Lung (tissue), 12 donors: ENCODE measurements around the gene PRKCA. TPM values are rescaled to one million over a fixed set of nuclear protein-coding genes. Genes with fewer than 3 reads are reported as not detected.
A peak's percentile ranks its signal among the peaks of the same experiment; 100 is the strongest.

Experiments
- ATAC-seq: fragments of 200-7000 bp; cut with Tn5 transposase; one replicate; pipeline ENCODE4 v1.9.1; 2020; ENCODE audit warnings: moderate number of reproducible peaks; ENCODE audit not compliant: insufficient read depth, low FRiP score
- DNase-seq, 3 donors: peaks; one replicate each; pipeline ENCODE4 v3.0.0-alpha.2; 2013 to 2017
- H3K27ac ChIP-seq, 2 donors: one replicate each; pipeline ENCODE4 v1.5.1; 2013; ENCODE audit warnings: mild to moderate bottlenecking in 2 of 2, moderate library complexity in 2 of 2, control low read depth in 1 of 2, inconsistent platforms in 1 of 2, low read depth in 1 of 2, low read length in 1 of 2
- H3K27me3 ChIP-seq, 3 donors: one replicate each; pipeline ENCODE4 v1.5.1; 2013; ENCODE audit warnings: low read length in 2 of 3; ENCODE audit not compliant: control insufficient read depth in 3 of 3, insufficient read depth in 3 of 3
- H3K36me3 ChIP-seq, 4 donors: one replicate each; pipeline ENCODE4 v1.5.1; 2013; ENCODE audit warnings: low read length in 4 of 4, mild to moderate bottlenecking in 1 of 4, moderate library complexity in 1 of 4; ENCODE audit not compliant: control insufficient read depth in 4 of 4, insufficient read depth in 4 of 4
- H3K4me1 ChIP-seq, 5 donors: one replicate each; pipeline ENCODE4 v1.5.1; 2013; ENCODE audit warnings: low read length in 5 of 5, mild to moderate bottlenecking in 2 of 5, moderate library complexity in 1 of 5; ENCODE audit not compliant: control insufficient read depth in 5 of 5, insufficient read depth in 5 of 5
- H3K4me3 ChIP-seq: one replicate; pipeline ENCODE4 v1.5.1; 2013; ENCODE audit warnings: mild to moderate bottlenecking, control low read depth, moderate library complexity
- H3K9ac ChIP-seq, 2 donors: one replicate each; pipeline ENCODE4 v1.5.1; 2013; ENCODE audit warnings: low read length in 2 of 2, control low read depth in 1 of 2; ENCODE audit not compliant: insufficient read depth in 1 of 2
- H3K9me3 ChIP-seq, 4 donors: one replicate each; pipeline ENCODE4 v1.5.1; 2013; ENCODE audit warnings: low read length in 3 of 4, mild to moderate bottlenecking in 1 of 4, moderate library complexity in 1 of 4; ENCODE audit not compliant: control insufficient read depth in 4 of 4, insufficient read depth in 3 of 4
- WGBS, 2 donors: extraction: QIAGEN DNeasy Blood & Tissue Kit; methylation state at CpG; one replicate each; pipeline ENCODE4 v1.1.7; 2013; 5-methylcytosine and 5-hydroxymethylcytosine counted together
- polyA plus RNA-seq, 2 donors: library from polyadenylated mRNA; stranded (reverse); fragments of 200-250 nt; gene quantifications; one replicate each; pipeline ENCODE4 v1.2.1, GENCODE V29; 2013
- total RNA-seq, 2 donors: library from RNA; depleted of rRNA in 1 of 2; stranded (reverse); fragments of >200 nt in 1 of 2; gene quantifications; one replicate each; pipeline ENCODE4 v1.2.1, GENCODE V29; 2014 to 2021
- TF ChIP-seq, protein P1 (sequence below): IDR thresholded peaks from 2 replicates; pipeline ENCODE4 v1.5.1; 2012; ENCODE audit warnings: mild to moderate bottlenecking; ENCODE audit errors: control extremely low read depth, extremely low read depth
- donor health status: control.
- donor health status: control.
- donor health status: Bipolar disorder and iron deficiency.
- donor health status: healthy.
- donor health status: DM: yes; HTN: yes; CAD: no.

PRKCA gene
- total and polyA plus RNA-seq, 4 donors = 3.4 to 34.8 (median 13.8) TPM

DNA sequence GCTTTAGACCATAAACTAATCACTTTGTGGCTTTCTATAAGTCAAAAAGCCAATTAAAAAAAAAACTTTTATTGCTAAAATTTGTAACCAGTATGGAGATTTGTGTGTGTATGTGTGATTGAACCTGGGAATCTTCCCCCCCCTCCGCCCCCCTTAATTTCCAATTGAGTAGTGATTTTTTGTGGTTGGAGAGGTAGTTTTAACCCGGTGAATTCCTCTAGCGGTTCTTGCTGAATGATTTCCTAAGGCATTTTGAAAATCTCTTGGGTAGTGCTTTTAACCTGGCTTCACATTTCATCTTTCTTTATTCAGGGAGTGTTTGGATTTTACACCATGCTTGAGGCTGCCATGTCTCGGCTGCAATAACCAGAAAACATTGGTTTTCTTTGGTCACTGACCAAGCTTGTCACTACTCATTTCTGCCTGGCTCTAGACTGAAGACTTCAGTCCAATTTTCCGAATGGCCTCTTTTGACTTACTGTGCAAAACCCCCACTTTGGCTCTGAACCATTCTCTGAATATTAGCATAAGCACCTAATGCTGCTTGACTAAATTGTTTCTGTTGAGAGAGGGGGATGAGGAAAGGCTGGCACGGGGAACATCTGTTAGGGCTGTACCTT, 35.6 kb downstream of the PRKCA start:
- Histone ChIP-seq H3K9me3 (no peaks in the 10 kb centered on the region), H3K4me1 (peaks cover 0 to 22% (median 11%) of the 10 kb centered on the region in 5 donors), H3K4me3 (no peak overlapping the region), H3K9ac (no peak overlapping the region), H3K27me3 (no peaks in the 10 kb centered on the region), H3K27ac (no peak overlapping the region), H3K36me3 (no peaks in the 10 kb centered on the region)
- DNase-seq = peak in 2 of 3 donors; percentile 42 to 63
- 74 to 84% methylated on average over 6 of the region's 6 CpGs for WGBS, 2 donors
- TF ChIP-seq, protein P1, sequence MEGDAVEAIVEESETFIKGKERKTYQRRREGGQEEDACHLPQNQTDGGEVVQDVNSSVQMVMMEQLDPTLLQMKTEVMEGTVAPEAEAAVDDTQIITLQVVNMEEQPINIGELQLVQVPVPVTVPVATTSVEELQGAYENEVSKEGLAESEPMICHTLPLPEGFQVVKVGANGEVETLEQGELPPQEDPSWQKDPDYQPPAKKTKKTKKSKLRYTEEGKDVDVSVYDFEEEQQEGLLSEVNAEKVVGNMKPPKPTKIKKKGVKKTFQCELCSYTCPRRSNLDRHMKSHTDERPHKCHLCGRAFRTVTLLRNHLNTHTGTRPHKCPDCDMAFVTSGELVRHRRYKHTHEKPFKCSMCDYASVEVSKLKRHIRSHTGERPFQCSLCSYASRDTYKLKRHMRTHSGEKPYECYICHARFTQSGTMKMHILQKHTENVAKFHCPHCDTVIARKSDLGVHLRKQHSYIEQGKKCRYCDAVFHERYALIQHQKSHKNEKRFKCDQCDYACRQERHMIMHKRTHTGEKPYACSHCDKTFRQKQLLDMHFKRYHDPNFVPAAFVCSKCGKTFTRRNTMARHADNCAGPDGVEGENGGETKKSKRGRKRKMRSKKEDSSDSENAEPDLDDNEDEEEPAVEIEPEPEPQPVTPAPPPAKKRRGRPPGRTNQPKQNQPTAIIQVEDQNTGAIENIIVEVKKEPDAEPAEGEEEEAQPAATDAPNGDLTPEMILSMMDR = no peak
- no peak for ATAC-seq

DNA sequence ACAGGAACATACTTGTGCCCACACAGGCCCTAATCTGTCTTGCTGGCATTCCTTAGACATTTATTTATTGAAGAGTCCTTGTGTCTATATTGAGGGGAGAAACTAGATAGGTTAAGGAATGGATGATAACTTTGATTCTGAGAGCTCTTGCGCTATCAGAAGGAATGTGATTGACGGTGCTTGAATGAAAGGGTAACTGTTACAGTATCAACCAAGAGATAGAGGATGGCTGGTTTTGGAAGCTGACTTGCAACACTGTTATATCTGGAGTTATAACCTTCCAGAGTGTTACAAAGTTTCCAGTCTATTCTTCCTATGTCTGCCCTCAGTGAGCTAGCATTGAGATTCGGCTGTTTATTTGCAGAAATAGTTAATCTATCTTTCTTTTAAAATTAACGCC, 36.5 kb downstream of the PRKCA start:
- WGBS, 2 donors = 65 to 83% methylated on average over 4 of the region's 4 CpGs
- no peak for DNase-seq
- Histone ChIP-seq H3K4me1 (peaks cover 0 to 22% (median 11%) of the 10 kb centered on the region in 5 donors), H3K9me3 (no peaks in the 10 kb centered on the region), H3K4me3 (no peak overlapping the region), H3K36me3 (no peaks in the 10 kb centered on the region), H3K27me3 (no peaks in the 10 kb centered on the region), H3K27ac (no peak overlapping the region), H3K9ac (no peak overlapping the region)
- TF ChIP-seq, protein P1 = no peak
- no peak for ATAC-seq

DNA sequence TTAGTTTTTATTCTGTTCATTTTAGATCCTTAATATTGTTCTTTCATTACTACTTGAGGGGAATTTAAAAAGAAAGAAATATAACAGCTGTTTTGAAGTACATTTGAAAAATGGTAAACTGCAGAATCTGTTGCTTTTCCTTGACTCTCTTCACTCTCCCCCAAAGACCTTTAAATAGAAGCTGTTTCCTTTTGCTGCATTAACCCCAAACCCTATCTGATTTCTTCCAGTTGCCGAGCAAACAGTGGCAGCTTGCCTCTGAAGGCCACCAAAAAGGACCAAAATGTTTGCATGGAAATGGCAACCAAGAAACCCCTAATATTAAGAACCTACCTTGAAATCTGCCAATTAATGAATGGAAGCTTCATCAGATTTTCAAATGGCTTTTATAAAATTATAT, 37.1 kb downstream of the PRKCA start:
- Histone ChIP-seq H3K27ac (no peak overlapping the region), H3K9ac (no peak overlapping the region), H3K27me3 (no peaks in the 10 kb centered on the region), H3K4me3 (no peak overlapping the region), H3K4me1 (peaks cover 0 to 22% (median 11%) of the 10 kb centered on the region in 5 donors), H3K9me3 (no peaks in the 10 kb centered on the region), H3K36me3 (no peaks in the 10 kb centered on the region)
- no peak for ATAC-seq
- TF ChIP-seq, protein P1 = no peak
- 20 to 46% methylated on average over 1 of the region's 1 CpG for WGBS, 2 donors
- peak in 1 of 3 donors; percentile 17 for DNase-seq

DNA sequence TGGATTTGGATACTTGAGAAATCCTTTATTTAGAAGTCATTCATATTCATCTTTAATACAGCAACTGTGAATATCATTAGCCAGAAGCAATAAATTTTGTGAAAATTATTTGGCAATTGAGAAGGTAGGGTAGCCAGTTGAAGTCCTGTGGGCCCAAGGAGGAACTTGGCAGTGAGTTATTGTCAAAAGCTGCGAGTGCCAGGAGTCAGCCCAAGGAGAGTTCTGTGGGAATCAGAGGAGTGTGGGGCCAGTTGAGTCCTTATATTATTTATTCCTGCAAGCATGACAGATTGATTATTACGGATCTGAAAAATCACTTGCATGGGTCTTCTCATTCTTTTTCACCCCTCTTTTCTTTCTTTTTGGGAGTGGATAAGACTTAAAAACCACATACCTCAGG, 38.3 kb downstream of the PRKCA start:
- H3K9me3 ChIP-seq = no peaks in the 10 kb centered on the region
- no peak for ATAC-seq
- TF ChIP-seq, protein P1 = no peak
- no peaks in the 10 kb centered on the region for H3K36me3 ChIP-seq
- DNase-seq = no peak
- 77 to 92% methylated on average over 2 of the region's 2 CpGs for WGBS, 2 donors
- no peaks in the 10 kb centered on the region for H3K27me3 ChIP-seq
- H3K27ac ChIP-seq = no peak overlapping the region
- peaks cover 0 to 29% (median 11%) of the 10 kb centered on the region in 5 donors for H3K4me1 ChIP-seq
- H3K9ac ChIP-seq = no peak overlapping the region
- H3K4me3 ChIP-seq = no peak overlapping the region
